Pons (tissue), 1 donor: ENCODE results near the gene EFEMP1.

Experiments
- DNase-seq: peaks from one replicate; pipeline ENCODE4 v3.0.0-alpha.2; 2016; ENCODE audit warnings: low spot score

EFEMP1 gene

DNA sequence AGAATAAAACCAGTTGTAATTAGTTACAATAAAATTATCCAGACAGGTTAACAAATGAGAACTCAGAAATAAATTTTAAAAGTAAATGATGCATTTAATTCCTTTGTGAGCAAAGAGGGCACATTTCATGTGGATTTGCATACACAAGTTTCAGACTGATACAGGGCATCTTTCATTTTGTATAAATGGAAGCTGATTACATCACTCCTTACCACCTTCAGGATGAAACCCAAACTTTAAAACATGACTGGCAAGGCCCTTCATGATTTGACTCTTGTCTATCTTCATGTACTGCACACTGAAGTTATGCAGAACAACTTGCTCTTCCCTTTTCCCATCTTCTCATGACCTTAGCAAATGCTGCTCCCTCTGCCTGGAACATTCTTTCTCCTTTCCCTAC, 26.9 kb downstream of the EFEMP1 start:
- DNase-seq = no peak

DNA sequence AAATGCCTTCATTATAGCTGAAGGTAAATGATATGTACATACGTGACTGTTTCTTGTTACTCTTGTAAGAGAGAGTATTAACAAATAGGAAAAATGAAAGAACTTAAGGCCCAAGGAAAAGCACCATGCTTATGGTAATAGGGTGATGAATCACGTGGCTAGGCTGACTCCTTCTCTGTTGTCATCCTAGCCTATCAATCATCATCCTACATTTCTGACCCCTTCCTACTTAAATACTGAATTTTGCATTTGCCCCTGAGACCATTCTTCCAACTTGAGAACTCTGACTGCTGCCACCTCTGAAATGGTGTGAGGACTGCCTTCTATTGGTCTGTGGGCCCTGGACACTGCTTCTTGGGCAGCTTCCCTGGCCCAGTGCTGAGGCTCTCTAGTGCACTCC, 28.9 kb downstream of the EFEMP1 start:
- no peak for DNase-seq

DNA sequence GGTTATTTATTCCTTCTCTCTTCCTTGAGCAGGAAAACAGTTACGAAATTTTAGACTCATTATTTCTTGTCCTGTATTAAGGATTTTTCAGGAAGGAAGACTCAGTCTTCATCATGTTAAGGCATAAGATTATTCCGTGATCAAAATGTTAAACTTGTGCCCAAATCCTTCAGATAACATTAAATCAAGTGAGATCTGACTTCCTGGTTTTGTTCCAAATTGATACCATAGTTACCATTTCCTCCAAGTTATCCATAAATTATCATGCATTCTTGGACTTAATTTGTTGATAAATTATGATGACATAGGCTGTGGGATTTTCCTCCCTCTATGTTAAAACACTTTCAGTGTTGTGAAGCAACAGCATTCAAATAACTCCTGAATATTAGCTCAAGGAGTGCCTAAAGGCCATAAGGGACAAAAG, 31.9 kb downstream of the EFEMP1 start:
- DNase-seq = no peak

DNA sequence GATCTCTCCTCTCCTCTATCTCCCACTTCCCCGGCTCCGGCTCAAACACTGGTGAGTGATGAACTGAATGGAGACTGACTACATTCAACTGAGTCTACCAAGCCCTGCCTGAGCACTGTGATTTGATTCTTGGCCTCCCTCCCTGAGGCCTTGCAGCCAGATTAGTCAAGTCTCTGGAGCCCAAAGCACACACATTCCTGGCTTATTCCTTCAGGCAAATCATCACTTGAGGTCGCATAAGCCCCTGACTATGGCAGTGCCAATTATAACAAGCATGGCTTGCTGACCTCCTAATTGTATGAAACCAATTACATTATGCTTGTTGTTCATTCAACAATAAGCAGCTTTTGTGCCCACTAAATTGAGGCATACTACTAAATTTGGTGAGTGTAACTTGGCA, 34.6 kb downstream of the EFEMP1 start:
- DNase-seq = no peak

DNA sequence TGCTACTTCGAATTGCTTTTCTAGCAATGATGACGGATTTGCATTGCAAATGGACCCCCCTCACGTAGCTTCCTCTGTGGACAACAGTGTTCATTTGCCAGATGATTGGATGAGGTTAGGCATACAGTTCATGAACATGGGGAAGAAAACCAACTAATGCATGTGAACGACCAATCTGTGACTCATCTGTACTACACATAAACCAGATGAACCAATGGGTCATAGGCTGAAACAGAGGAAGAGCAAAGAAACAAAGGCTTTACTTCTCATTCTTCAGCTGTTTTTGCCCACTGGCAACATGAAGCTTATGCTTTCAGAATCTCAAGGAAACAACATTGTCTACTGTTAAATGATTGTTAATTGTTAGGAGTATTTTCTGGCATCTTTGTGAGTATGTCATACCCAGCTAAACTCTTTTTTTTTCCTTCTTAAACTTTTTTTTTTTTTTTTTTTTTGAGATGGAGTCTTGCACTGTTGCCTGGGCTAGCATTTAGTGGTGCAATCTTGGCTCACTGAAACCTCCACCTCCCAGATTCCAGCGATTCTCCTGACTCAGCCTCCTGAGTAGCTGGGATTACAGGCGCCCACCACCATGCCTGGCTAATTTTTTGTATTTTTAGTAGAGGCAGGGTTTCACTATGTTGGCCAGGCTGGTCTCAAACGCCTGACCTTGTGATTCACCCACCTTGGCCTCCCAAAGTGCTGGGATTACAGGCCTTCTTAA, 35.5 kb downstream of the EFEMP1 start:
- DNase-seq = peak; percentile 7

- peak; percentile 17 for DNase-seq
Measured at GRCh38 chr2:55887351-55887750, 36.2 kb downstream of the EFEMP1 start.

- no peak for DNase-seq
Measured at GRCh38 chr2:55885944-55886281, 37.7 kb downstream of the EFEMP1 start.

DNA sequence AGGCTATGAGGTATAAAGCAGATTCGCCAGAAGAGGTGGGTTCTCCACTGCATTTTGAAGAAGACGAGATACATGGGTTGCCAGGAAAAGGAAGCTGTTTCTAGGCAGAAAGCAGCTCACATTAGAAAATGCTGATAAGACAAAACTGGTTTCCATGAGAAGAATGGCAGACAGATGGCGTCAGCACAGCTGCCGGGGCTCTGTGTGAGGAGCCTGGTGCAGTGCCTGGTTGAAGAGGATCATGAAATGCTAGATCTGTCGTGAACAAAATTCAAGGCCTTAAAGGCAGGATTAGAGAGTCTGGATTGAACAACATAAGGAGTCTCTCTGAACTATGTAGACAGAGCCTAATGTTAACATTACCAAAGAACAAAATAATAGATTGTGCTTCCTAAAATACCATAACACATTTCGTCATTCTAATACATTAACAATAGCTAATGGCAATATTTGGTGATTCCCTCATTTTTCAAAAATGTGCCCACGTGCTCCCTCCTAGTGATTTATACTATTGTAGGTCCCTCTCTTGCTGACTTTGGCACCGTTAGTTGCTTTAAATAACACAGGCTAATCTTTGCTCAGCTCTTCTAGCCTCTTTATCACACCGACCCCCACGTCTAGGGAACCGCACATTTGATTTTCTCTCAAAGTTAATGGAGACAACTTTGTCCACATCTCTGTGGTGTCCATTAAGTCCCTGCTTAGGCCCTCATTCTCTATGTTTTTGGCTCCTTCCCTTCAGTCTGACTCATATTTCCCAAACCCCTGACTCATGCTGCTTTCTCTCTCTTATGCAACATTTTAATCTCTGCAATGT, 38.2 kb downstream of the EFEMP1 start:
- DNase-seq = no peak

DNA sequence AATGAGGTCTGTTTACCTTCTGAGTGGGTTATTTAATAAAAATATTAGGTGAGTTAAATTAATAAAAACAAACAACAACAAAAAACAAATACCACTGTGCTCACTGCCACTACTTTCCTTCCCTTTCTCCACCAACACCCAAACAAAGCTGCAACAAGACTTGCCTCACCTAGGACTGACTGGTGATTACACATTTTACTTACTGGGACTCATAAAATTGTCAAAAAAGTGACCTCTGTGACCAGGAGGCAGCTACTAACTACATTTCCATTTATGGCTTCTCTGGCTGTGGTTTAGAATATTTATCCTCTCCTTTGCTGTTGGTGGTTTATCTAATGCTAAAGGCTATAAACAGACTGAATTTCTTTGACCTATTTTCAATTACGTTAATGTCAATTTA, 39.8 kb downstream of the EFEMP1 start:
- DNase-seq = no peak

DNA sequence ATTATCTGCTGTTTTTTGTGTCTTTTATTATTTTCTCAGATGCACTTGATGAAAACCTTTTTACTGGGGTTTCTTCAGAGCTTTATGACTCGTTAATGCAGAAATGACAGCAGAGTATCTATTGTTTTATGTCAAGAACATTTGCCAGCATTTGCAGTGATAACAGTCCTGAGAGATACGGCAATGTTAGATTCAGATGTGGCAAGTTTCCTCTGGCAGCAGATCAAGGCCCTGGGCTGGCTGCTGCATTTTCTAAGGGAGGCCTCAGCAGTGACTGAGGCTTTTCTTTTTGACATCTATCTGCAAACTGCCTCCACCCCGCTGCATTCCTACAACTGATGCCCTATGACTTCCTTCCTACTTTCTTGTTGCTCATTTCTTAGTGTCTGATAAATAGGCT, 40.2 kb downstream of the EFEMP1 start:
- DNase-seq = no peak

- no peak for DNase-seq
Measured at GRCh38 chr2:55882954-55883353, 40.6 kb downstream of the EFEMP1 start.

- DNase-seq = no peak
Measured at GRCh38 chr2:55880416-55881143, 43.0 kb downstream of the EFEMP1 start.

- DNase-seq = no peak
Measured at GRCh38 chr2:55879976-55880375, 43.6 kb downstream of the EFEMP1 start.

- DNase-seq = no peak
Measured at GRCh38 chr2:55877087-55877436, 46.5 kb downstream of the EFEMP1 start.

DNA sequence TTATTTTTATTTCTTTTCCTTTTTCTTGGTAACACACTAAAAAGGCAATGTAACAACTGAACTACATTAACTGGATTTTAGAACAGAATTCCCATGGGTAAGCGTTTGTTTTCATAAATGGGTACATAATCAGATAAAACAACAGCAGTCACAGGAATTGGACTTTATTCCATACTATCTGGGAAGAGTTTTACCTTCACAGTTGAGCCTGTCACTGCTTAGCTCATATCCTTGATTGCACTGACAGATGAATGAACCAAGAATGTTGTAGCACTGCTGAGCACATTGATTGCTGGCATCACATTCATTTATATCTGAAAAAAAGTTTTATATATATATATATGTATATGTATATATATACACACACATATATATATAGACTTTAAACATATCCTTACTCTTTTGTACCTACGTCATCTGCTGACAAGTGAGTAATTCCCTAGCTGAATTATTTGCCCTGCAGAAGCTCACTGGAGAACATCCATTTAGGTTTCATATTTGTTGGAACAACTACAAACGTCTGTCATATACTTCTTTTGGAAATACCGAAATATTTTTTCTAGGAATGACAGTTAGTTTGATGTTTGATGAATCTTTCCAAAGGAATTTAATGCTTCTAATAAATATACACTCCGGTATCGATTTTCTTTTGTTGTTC, 47.0 kb downstream of the EFEMP1 start:
- DNase-seq = no peak

DNA sequence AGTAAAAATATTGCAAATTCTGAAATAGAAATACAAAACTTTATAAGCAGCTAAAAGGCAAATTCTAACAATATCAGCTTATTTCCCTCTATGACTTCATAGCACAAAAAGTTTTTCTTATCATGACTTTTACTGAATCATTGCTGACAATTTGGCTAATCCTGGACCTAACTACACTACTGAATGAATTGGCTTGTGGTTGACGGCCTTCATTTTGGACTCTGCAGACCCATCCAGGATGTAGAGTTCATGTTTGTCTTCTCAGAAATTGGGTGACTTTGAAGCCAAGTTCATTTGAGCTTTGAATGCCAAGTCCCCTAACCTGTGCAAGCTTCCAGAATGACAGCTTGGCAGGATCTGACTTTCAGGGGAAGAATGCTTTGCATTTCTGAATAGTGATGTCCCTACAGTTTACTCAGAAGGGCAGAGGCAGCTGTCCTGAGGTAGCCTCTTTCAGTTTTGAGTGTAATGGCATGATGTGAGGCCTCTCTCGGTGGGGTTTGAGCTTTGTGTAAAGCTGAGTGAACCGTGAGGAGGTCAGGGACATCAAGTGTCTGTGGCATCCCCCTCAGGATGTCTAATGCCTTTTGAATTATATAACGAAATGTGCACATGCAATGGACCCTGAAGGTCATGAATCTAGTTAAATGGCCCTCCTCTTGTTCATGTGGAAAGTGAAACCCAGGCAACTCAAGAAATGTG, 48.0 kb downstream of the EFEMP1 start:
- no peak for DNase-seq

DNA sequence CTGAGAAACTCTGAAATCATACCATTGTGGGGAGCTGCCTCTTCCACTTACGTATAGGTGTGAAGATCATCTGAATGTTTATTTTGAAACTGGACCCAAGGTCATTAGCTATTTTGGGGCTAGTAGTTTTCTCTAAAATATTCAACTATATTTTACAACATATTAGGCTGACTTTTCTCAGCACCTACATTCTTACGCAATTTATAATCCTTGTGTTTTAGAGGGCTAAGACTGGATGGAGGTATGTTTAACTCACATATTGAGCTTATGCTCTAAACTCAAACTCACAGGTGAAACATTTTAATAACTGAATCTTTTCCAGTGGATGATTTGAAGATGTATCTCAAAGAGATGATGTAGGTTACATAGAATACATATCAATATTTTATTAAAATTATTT, 49.2 kb downstream of the EFEMP1 start:
- DNase-seq = no peak

- DNase-seq = peak; percentile 74
Measured at GRCh38 chr2:55871637-55872036, 51.9 kb downstream of the EFEMP1 start.

GRCh38 chr2:55869637-55870325, 53.8 kb downstream of the EFEMP1 start:
- DNase-seq = no peak

DNA sequence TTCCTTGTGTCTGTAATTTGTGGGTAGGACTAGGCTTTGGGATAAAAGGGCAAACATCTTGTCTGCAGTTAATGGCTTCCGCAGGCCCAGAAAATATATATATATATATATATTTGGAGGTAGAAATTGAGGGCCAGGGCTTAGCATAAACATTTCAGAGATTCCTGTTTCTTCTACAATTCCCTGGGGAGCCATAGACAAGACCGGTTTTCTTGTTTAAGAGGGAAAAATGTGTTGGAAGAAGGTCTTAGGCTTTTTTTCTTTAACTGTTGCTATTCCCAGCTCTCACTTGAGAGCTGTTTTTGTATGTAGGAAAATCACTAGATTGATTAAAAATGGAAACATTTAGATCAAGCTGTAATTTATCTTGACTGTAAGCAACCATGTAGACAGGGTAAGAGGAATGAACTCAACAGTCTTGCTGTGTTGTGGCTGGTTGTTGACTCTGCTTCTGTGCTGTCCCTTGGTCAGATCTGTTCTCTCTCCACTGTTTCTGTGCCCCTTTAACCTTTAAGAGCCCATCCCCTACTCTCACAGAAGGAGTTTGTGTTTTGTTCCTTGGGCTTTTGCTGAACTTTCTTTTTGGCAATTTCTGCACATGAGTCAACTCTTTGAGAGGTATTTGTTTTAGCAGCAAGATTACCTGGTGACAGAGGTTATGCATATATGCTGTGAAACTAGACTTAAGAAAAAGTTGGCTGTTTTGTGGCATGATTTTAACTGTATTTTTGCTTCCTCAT, 58.3 kb downstream of the EFEMP1 start:
- no peak for DNase-seq
